GM19240 (cell line): Measurements from ENCODE around the gene PGAP2.
"Not testable (repeated sequence)": the region's sequence is repeated elsewhere in the genome, so short reads cannot be mapped to it uniquely, and the experiment has no call there.

Experiments used
- DNase-seq: peaks from one replicate; pipeline ENCODE4 v3.0.0; 2011; ENCODE audit warnings: low spot score; ENCODE audit not compliant: insufficient read length

PGAP2 gene

GRCh38 chr11:3807909-3808860 lies at the start of gene PGAP2:
Gene PGAP2, plus strand, starts transcription at chr11:3808560. Its CDS starts 2,700 bp downstream, at chr11:3811260.
- peak; percentile 47 for DNase-seq

DNA sequence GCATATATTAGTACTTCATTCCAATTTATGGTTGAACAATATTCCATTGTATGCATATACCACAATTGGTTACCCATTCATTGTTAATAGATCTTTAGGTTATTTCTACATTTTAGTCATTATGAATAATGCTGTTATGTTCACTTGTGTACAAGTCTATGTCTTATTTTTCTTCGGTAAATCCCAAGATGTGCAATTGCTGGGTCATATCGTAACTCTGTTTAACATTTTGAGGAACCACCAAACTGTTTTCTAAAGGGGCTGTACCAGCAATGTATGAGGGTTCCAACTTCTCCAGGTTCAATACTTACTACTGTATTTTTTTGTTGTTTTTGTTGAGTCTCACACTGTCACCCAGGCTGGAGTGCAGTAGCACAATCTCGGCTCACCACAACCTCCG lies 44.1 kb upstream of the PGAP2 start:
- DNase-seq = no peak

GRCh38 chr11:3766836-3767235 lies 41.5 kb upstream of the PGAP2 start:
- DNase-seq = not testable (repeated sequence)

DNA sequence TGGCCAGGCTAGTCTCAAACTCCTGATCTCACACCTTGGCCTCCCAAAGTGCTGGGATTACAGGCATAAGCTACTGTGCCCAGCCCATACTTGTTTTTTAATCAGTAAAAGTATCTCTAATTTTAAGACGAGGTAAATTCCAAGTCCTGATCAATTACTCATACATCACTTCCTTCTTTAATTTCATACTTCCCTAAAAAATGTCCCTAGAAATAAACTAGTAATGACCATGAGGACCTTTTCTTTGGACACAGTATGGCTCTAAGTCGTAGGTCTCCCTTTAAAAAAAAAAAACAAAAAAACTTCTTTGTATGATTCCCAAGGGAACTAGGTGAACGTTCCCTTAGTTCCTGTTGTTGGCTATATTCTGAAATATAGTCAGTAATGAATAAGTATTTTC lies 40.8 kb upstream of the PGAP2 start:
- no peak for DNase-seq

GRCh38 chr11:3773180-3773579 lies 35.2 kb upstream of the PGAP2 start:
- no peak for DNase-seq

GRCh38 chr11:3775736-3776406 lies 32.5 kb upstream of the PGAP2 start:
- no peak for DNase-seq

DNA sequence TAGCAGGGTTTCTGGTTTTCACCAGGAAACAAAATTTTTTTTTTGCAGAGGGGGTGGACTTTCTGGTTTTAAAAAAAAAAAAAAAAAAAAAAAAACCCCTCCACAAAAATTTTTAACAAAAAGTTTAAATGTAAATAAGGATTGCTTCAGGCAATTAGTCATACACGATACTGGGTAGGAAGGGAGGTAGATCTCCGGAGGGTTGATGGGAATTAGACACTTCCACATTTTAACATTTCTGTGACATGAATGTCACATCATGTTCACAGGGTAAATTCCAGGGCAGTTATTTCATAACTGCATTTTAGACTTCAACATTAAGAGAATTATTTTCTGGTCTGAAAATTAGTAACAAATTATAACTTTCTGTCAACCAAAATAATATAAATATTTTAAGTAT lies 26.9 kb upstream of the PGAP2 start:
- DNase-seq = no peak

GRCh38 chr11:3782963-3783362 lies 25.4 kb upstream of the PGAP2 start:
- no peak for DNase-seq

GRCh38 chr11:3783611-3784010 lies 24.7 kb upstream of the PGAP2 start:
- no peak for DNase-seq

DNA sequence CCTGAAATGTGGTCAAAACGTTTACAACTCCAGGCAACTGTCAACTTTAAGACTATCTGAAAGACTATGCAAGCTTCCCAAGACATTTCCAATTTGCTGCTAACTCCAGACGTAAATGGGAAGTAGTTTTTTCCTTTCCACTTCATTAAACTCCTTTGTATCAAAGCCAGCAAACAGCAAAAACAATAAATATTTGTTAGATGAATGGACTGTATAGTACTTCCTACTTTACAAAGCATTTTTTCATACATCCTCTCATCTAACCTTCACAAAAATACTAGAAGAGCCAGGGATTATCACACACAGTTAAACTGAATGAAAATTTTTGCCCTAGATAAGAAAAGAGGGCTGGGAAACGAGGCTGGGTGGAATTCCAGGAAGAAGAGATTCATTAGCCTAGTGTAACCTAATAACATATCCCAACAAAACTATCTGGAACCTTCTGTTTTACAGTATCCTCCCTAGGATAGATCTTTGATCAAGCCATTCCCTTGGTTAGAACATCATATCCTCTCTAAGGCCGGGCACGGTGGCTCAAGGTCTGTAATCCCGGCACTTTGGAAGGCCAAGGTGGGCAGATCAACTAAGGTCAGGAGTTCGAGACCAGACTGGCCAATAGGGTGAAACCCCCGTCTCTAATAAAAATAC lies 21.5 kb upstream of the PGAP2 start:
- DNase-seq = no peak

DNA sequence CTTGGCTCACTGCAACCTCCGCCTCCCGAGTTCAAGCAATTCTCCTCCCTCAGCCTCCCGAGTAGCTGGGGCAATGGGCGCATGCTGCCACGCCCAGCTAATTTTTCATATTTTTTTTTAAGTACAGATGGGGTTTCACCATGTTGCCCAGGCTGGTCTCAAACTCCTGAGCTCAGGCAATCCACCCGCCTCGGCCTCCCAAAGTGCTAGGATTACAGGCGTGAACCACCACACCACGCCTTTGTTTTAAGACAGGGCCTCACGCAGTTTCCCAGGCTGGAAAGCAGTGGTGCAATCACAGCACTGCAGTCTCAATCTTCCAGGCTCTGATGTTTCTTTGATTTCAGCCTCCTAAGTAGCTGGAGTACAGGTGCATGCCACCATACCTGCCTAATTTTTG lies 14.0 kb upstream of the PGAP2 start:
- DNase-seq = not testable (repeated sequence)

GRCh38 chr11:3795131-3796001 lies 13.0 kb upstream of the PGAP2 start:
- DNase-seq = no peak

DNA sequence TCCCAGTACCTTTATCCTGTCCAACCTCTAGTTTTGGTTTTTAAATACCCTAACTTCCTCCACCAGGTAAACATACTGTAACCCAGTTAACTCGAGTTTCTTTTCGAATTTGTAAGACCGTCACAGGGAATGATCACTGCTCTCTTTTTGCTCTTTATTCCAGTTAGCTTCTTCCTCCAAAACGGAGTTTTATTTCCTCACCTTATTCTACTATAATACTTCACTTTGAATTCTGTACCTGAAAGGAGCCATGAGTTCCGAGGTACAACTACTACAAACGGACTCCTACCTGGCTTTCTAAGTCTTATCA lies 12.4 kb upstream of the PGAP2 start:
- DNase-seq = no peak

DNA sequence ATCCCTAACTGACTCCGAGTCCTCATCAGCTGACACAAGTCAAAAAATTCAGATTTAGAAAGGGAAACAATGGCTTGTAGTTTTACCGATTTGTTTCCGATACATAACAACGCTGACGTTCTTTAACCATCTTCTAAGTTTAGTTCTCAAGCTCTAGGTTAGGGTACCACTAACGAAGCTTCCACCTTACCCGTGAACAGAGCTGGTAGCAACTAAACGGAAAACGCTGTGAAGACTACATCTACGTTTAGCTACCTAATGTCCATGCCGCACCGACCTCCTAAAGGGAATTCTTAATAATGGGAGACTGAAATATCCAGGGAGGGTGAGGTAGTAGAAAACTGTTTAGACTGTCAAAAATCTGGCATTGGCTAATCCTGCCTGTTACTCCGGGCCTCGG lies 12.0 kb upstream of the PGAP2 start:
- no peak for DNase-seq

GRCh38 chr11:3796801-3797328 lies 11.5 kb upstream of the PGAP2 start:
- no peak for DNase-seq

GRCh38 chr11:3797329-3798090 lies 10.8 kb upstream of the PGAP2 start, which contains the start of gene NUP98:
Gene NUP98, minus strand, starts transcription at chr11:3797554. Its CDS starts 15,437 bp downstream, at chr11:3782117.
- DNase-seq = peak; percentile 95

GRCh38 chr11:3799143-3799542 lies 9.2 kb upstream of the PGAP2 start:
- DNase-seq = no peak

- DNase-seq = no peak
These were observed 8.5 kb upstream of the PGAP2 start for GRCh38 chr11:3799873-3800272.

DNA sequence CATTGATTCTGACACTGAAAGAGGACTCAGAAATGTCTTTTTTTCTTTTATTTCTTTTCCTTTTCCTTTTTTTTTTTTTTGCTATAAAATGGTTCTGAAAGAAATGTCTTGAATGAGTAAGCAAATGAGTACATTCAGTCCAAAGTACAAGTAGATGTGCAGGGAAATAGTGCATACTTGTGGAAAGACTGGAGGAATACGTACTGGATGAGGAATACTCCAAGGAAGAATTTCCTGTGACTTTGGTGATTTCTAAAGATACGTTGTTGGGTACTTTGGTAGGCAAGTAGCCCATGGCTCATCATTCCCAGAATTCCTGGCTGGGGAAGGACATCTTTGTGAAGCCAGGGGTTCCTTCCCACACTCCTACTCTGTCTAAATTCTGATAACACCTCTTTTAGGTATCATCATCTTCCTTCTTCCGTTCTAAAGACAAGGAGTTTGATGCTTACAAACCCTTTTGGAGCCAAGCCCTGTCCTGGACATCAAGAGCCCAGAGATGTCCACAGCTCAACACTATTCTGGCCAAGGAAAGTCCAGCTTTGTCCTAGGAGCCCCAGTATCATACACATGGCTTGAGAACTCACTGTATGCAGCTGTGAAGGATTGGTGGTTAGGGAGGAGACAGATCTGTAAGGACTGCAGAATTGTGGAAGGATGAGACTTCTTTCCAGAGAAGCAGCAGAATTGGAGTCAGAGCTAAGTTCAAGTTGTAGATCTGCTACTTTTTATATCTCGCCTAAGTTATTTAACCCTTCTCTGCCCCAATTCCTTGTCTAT lies 6.2 kb upstream of the PGAP2 start:
- no peak for DNase-seq
